Measurements from ENCODE around the gene ST8SIA2.

ST8SIA2 gene

DNA sequence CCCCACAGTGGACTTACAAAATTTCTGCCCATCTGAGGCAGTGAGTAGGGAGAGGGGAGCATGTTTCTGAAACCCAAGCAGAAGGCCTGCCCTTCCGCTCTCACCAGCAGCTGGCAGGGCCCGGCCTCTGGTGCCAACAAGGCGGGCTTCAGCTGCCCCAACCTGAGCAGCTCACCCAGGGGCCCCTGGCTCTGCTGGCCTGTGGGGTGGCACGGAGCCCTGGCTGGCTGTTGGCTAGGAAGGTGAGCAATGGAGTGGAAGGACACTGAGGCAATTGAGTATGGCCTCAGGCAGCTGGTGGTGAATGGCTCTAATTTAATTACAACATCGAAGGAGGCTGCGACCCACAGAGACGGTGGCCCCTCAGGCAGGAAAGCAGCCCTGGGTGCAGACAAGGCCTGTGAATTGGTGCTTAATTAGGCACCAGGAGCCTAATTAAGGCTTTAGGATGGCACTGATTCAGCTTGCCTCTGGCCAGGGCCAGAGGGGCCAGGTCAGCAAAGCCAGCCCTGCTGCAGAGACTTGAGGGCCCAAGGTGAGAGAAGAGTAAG, 60.9 kb downstream of the ST8SIA2 start:
- TF ChIP-seq TAF1 (IDR thresholded peaks at IDR 0.05; ENCODE audit: borderline replicate concordance, insufficient read depth, low read length), result no peak
- no peak for TF ChIP-seq SIN3A (IDR thresholded peaks at IDR 0.05; ENCODE audit: borderline replicate concordance, insufficient read depth, low read length)
- TF ChIP-seq FOXP2 (optimal IDR thresholded peaks at IDR 0.05; ENCODE audit: borderline replicate concordance, extremely low read depth, extremely low read length, insufficient read depth), result no peak
- TF ChIP-seq POLR2AphosphoS5 (IDR thresholded peaks at IDR 0.05; ENCODE audit: low read depth, low read length), result no peak

- TF ChIP-seq SIN3A (IDR thresholded peaks at IDR 0.05; ENCODE audit: borderline replicate concordance, insufficient read depth, low read length) (no peak), REST (IDR thresholded peaks at IDR 0.05; ENCODE audit: insufficient read depth in 1 of 2, low read depth in 2 of 2, low read length in 2 of 2) (no peak), FOXP2 (optimal IDR thresholded peaks at IDR 0.05; ENCODE audit: borderline replicate concordance, extremely low read depth, extremely low read length, insufficient read depth) (no peak)
Observed at GRCh38 chr15:92455271-92455670, 61.6 kb downstream of the ST8SIA2 start.

DNA sequence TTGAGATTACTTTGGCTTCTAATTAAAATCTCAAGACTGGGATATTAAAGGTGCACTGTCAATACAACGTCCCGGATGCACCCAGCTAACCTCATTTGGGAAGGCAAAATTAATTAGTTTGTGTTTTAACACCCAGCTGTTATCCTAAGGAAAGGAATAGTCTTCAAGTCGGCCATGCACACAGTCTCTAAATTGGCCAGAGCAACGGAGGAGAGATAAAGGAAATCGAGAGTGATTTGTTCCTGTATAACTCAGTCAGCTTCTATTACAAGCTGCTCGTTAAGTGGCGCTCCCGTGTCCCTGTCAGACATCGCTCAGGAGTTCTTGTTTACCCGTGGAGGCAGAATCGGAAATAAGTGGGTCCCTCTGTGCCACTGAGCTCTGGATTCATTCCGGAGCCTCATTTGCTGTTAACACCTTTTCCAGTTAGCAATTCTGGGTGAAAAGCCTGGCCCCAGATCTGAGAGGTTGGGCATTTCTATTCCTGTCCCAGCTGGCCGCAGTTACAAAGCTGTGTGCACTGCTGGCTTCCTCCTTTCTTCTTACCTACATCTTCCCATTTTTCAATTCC, 63.9 kb downstream of the ST8SIA2 start:
- TF ChIP-seq FOXP2 (optimal IDR thresholded peaks at IDR 0.05; ENCODE audit: borderline replicate concordance, extremely low read depth, extremely low read length, insufficient read depth), result no peak
- no peak for TF ChIP-seq REST (IDR thresholded peaks at IDR 0.05; ENCODE audit: insufficient read depth in 1 of 2, low read depth in 2 of 2, low read length in 2 of 2)
- TF ChIP-seq TAF1 (IDR thresholded peaks at IDR 0.05; ENCODE audit: borderline replicate concordance, insufficient read depth, low read length), result no peak
- TF ChIP-seq SIN3A (IDR thresholded peaks at IDR 0.05; ENCODE audit: borderline replicate concordance, insufficient read depth, low read length), result no peak
- no peak for TF ChIP-seq POLR2AphosphoS5 (IDR thresholded peaks at IDR 0.05; ENCODE audit: low read depth, low read length)

GRCh38 chr15:92460023-92460422, 66.3 kb downstream of the ST8SIA2 start:
- TF ChIP-seq FOXP2 (optimal IDR thresholded peaks at IDR 0.05; ENCODE audit: borderline replicate concordance, extremely low read depth, extremely low read length, insufficient read depth) (no peak), TAF1 (IDR thresholded peaks at IDR 0.05; ENCODE audit: borderline replicate concordance, insufficient read depth, low read length) (no peak), POLR2AphosphoS5 (IDR thresholded peaks at IDR 0.05; ENCODE audit: low read depth, low read length) (no peak)

DNA sequence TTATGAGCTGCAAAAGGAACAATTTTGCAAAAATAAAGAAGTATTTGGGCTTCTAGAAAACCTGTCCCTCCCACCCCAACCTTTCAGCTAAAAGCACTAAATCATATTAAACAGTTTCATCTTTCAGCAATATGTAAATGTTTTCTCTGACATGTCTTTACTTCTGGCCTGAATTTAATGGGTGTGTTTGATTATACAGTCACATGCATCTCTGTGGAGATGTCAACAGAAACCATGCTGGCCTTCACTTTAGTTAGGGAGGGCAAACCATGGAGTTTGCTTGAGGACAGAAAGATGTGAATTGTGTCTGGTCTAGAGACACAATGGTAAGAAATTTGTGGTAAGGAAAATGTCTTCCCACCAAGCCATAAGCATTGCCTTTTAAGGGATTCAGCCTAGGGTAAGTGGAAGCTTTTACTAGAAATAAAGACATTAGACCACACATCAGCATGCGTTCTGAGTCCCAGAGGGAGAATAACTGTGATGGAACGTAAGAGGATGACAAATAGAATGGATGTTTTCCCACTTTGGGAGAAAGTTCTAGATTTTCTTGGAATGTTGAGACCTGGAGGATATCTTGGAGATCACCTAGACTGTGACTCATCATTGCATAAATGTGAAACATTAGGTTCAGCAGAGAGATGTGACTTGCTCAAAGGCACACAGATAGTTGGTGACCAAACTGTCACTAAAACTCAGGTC, 68.9 kb downstream of the ST8SIA2 start:
- no peak for TF ChIP-seq FOXP2 (optimal IDR thresholded peaks at IDR 0.05; ENCODE audit: borderline replicate concordance, extremely low read depth, extremely low read length, insufficient read depth)
- no peak for TF ChIP-seq TAF1 (IDR thresholded peaks at IDR 0.05; ENCODE audit: borderline replicate concordance, insufficient read depth, low read length)
- TF ChIP-seq POLR2AphosphoS5 (IDR thresholded peaks at IDR 0.05; ENCODE audit: low read depth, low read length), result no peak
- no peak for TF ChIP-seq SIN3A (IDR thresholded peaks at IDR 0.05; ENCODE audit: borderline replicate concordance, insufficient read depth, low read length)
- TF ChIP-seq REST (IDR thresholded peaks at IDR 0.05; ENCODE audit: insufficient read depth in 1 of 2, low read depth in 2 of 2, low read length in 2 of 2), result no peak

DNA sequence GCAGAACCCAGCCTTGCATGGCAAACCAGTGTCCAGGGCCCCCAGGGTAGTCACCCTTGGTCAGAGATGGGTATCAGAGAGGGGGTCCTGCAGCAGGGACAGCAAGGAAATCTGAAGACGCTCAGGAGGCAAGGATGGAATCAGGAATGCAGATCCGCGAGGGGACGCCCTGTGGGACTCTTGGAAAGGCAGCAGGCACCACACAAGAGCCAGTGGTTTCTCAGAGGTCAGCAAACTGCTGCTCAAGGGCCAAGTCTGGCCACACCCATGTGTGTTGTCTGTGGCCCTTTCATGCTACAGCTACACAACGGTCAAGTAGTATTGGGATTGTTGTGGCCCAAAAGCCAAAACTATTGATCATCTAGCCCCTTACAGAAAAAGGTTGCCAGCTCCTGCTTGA, 69.7 kb downstream of the ST8SIA2 start:
- TF ChIP-seq TAF1 (IDR thresholded peaks at IDR 0.05; ENCODE audit: borderline replicate concordance, insufficient read depth, low read length), result no peak
- TF ChIP-seq FOXP2 (optimal IDR thresholded peaks at IDR 0.05; ENCODE audit: borderline replicate concordance, extremely low read depth, extremely low read length, insufficient read depth), result no peak
- no peak for TF ChIP-seq SIN3A (IDR thresholded peaks at IDR 0.05; ENCODE audit: borderline replicate concordance, insufficient read depth, low read length)
- TF ChIP-seq POLR2AphosphoS5 (IDR thresholded peaks at IDR 0.05; ENCODE audit: low read depth, low read length), result no peak
